ENCODE measurements around the gene HIVEP2. TPM values are rescaled to one million over a fixed set of nuclear protein-coding genes. Genes with fewer than 3 reads are reported as not detected.
A peak's percentile ranks its signal among the peaks of the same experiment; 100 is the strongest.

The HIVEP2 gene
- total and polyA plus RNA-seq, 2 donors (not counting 1 experiment from before 2014, with no cell fraction given) = 5.8 to 31.9 TPM

DNA sequence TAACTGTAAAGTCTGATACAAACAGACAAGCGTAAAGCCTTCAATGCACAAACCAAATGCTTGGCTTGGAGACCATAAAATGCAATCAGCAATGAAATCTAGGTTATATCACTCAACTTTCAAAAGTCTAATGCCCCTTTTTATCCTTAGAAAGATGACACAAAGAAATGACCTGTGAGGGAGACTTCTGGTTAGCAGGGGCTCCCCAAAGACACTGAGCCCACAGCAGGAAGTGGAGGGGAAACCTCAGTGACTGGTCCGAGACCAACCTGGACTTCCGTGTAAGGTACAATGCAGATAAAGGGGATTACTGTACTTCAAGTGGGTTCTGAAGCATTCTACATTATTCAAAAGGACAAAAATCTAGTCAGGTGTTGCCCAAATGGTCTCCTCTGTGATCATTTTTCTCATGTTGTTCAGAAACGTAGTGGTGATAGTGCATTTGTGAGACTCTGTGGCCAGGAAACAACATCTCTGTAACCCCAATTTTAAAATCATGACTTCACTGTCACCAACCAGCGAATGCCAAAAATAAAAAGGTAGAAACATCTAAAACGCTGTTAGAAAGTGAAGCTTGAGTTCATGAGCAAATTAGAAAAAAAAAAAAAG, 88.2 kb downstream of the HIVEP2 start:
- Histone ChIP-seq H3K4me1 (ENCODE audit: control insufficient read depth in 2 of 2, insufficient read depth in 2 of 2, low read length in 2 of 2) (peaks cover 67 to 74% of the 10 kb centered on the region in 2 donors), H3K4me3 (ENCODE audit: control extremely low read depth in 1 of 5, extremely low read depth in 1 of 5, insufficient read depth in 1 of 5, low read depth in 2 of 5, low read length in 4 of 5) (peak overlapping the region; percentile 24 to 73 (median 52)), H3K27me3 (replicated peaks in 1 of 4; ENCODE audit: control extremely low read depth in 1 of 4, control insufficient read depth in 3 of 4, insufficient read depth in 4 of 4, low read length in 3 of 4) (no peaks in the 10 kb centered on the region), H3K27ac (ENCODE audit: low read length in 2 of 2) (peak overlapping the region; percentile 83 to 84), H3K4me2 (replicated peaks; ENCODE audit: low read depth, low read length, poor library complexity, severe bottlenecking) (peak overlapping the region; percentile 79), H4K20me1 (ENCODE audit: control insufficient read depth, insufficient read depth, low read length, poor library complexity, severe bottlenecking) (no peaks in the 10 kb centered on the region), H3K9me3 (ENCODE audit: control extremely low read depth in 1 of 3, control insufficient read depth in 2 of 3, insufficient read depth in 1 of 3, low read length in 2 of 3) (no peaks in the 10 kb centered on the region), H2AFZ (ENCODE audit: insufficient read depth, low read depth, low read length, poor library complexity, severe bottlenecking) (peak overlapping the region; percentile 68), H3K36me3 (replicated peaks in 1 of 2; ENCODE audit: control extremely low read depth in 1 of 2, control insufficient read depth in 1 of 2, extremely low read depth in 1 of 2, insufficient read depth in 2 of 2, low read length in 1 of 2) (no peaks in the 10 kb centered on the region), H3K79me2 (ENCODE audit: control insufficient read depth, insufficient read depth, low read length) (peaks cover 59% of the 10 kb centered on the region), H3K9ac (ENCODE audit: low read length) (peak overlapping the region; percentile 56)
- Mint-ChIP-seq H3K27me3 (no peaks in the 10 kb centered on the region), H3K4me1 (peaks cover 81% of the 10 kb centered on the region), H3K27ac (peak overlapping the region; percentile 94), H3K9me3 (ENCODE audit: insufficient read depth) (no peaks in the 10 kb centered on the region), H3K4me3 (peak overlapping the region; percentile 83)
- ChIA-PET CTCF (interaction anchor here (0.7 to 2.2 kb wide), 10 partner anchors 9 to 575 kb away, joined by 3 to 8 read pairs (median 3); no protein-coding TSS in a partner anchor), POLR2A (interaction anchor here (0.9 to 3.9 kb wide), 4 partner anchors 11 to 110 kb away, joined by 5 to 22 read pairs (median 5); no protein-coding TSS in a partner anchor)
- ATAC-seq (ENCODE audit: low read depth) (peak; percentile 56), DNase-seq (peak; percentile 73)
- WGBS (ENCODE audit: insufficient coverage) = 0% methylated on average over 1 of the region's 6 CpGs
- intact Hi-C loops (cut with micrococcal nuclease) = loop anchor here (1.0 to 10.0 kb wide), 5 partner anchors 7 to 598 kb away; partner anchors contain the start of genes ADAT2 and PEX3
- TF ChIP-seq, protein P1, sequence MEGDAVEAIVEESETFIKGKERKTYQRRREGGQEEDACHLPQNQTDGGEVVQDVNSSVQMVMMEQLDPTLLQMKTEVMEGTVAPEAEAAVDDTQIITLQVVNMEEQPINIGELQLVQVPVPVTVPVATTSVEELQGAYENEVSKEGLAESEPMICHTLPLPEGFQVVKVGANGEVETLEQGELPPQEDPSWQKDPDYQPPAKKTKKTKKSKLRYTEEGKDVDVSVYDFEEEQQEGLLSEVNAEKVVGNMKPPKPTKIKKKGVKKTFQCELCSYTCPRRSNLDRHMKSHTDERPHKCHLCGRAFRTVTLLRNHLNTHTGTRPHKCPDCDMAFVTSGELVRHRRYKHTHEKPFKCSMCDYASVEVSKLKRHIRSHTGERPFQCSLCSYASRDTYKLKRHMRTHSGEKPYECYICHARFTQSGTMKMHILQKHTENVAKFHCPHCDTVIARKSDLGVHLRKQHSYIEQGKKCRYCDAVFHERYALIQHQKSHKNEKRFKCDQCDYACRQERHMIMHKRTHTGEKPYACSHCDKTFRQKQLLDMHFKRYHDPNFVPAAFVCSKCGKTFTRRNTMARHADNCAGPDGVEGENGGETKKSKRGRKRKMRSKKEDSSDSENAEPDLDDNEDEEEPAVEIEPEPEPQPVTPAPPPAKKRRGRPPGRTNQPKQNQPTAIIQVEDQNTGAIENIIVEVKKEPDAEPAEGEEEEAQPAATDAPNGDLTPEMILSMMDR (IDR thresholded peaks at IDR 0.05) = no peak
- TF ChIP-seq EZH2 (IDR thresholded peaks at IDR 0.05; ENCODE audit: borderline replicate concordance, insufficient read depth, low read depth, low read length, poor library complexity, severe bottlenecking) = no peak
